WTC11 (cell line): ENCODE results near the gene ARID2. TPM values are rescaled to one million over a fixed set of nuclear protein-coding genes. Genes with fewer than 3 reads are reported as not detected.

Source experiments
- ATAC-seq: fragments of 200-7000 bp; cut with Tn5 transposase; 2 replicates; pipeline ENCODE4 v1.10.0; 2021; ENCODE audit warnings: mild to moderate bottlenecking, moderate library complexity
- CTCF ChIA-PET: fragments of 300-600 bp; sonication (Branson Sonifier 250); formaldehyde crosslinking; loops from one replicate; lab custom pipeline; 2021; ENCODE audit warnings: antibody characterized with exemption; lab: Charles Lee
- POLR2A ChIA-PET: fragments of 350-600 bp; sonication (Branson Sonifier 250); formaldehyde crosslinking; loops from one replicate; lab custom pipeline; 2021; ENCODE audit warnings: antibody characterized with exemption; lab: Charles Lee
- DNase-seq: peaks from one replicate; pipeline ENCODE4 v3.0.0; 2021; ENCODE audit warnings: low spot score
- H3K27ac Mint-ChIP-seq: 2 replicates; pipeline ENCODE4 v1.8.0; 2021; ENCODE audit warnings: mixed read lengths
- H3K27me3 Mint-ChIP-seq: 2 replicates; pipeline ENCODE4 v1.8.0; 2021; ENCODE audit warnings: low read depth, mild to moderate bottlenecking, moderate library complexity, mixed read lengths
- H3K36me3 Mint-ChIP-seq: 2 replicates; pipeline ENCODE4 v1.8.0; 2021; ENCODE audit warnings: mixed read lengths
- H3K4me1 Mint-ChIP-seq: 2 replicates; pipeline ENCODE4 v1.8.0; 2022; ENCODE audit warnings: mixed read lengths
- H3K4me3 Mint-ChIP-seq: 2 replicates; pipeline ENCODE4 v1.8.0; 2021; ENCODE audit warnings: mild to moderate bottlenecking, moderate library complexity, mixed read lengths
- H3K9me3 Mint-ChIP-seq: 2 replicates; pipeline ENCODE4 v1.8.0; 2021; ENCODE audit warnings: mixed read lengths
- CDX4 ChIP-seq: fragments of 250-450 bp; sonication (Bioruptor Pico); IDR thresholded peaks from 2 replicates; pipeline ENCODE4 v1.9.0; 2021; ENCODE audit warnings: moderate library complexity, mild to moderate bottlenecking, inconsistent platforms, borderline replicate concordance
- CTCF ChIP-seq: fragments of 200-600 bp; IDR thresholded peaks from 2 replicates; pipeline ENCODE4 v1.8.0; 2022; ENCODE audit warnings: antibody characterized with exemption
- E2F4 ChIP-seq: sonication (generic); formaldehyde crosslinking; IDR thresholded peaks from 2 replicates; pipeline ENCODE4 v1.8.1; 2022; ENCODE audit warnings: low read depth, mild to moderate bottlenecking, moderate library complexity, missing genetic modification reagents, borderline replicate concordance
- ETV6 ChIP-seq: sonication (generic); formaldehyde crosslinking; IDR thresholded peaks from 2 replicates; pipeline ENCODE4 v1.8.1; 2022; ENCODE audit warnings: mild to moderate bottlenecking, missing genetic modification reagents
- GTF2I ChIP-seq: fragments of 250-450 bp; sonication (Bioruptor Pico); conservative IDR thresholded peaks from 2 replicates; pipeline ENCODE4 v1.4.0; 2021; ENCODE audit warnings: mild to moderate bottlenecking
- KAT7 ChIP-seq: sonication (generic); formaldehyde crosslinking; IDR thresholded peaks from 2 replicates; pipeline ENCODE4 v1.8.1; 2023; ENCODE audit warnings: missing genetic modification reagents, mild to moderate bottlenecking, borderline replicate concordance
- NFYB ChIP-seq: sonication (generic); formaldehyde crosslinking; conservative IDR thresholded peaks from 2 replicates; pipeline ENCODE4 v1.8.0; 2022; ENCODE audit warnings: low read depth, missing genetic modification reagents
- NR2C2 ChIP-seq: sonication (generic); formaldehyde crosslinking; IDR thresholded peaks from 2 replicates; pipeline ENCODE4 v1.8.0; 2022; ENCODE audit warnings: mild to moderate bottlenecking, missing genetic modification reagents
- OVOL2 ChIP-seq: fragments of 250-450 bp; sonication (Bioruptor Pico); IDR thresholded peaks from 2 replicates; pipeline ENCODE4 v1.9.0; 2021; ENCODE audit warnings: mild to moderate bottlenecking, borderline replicate concordance
- PRRX2 ChIP-seq: fragments of 250-450 bp; sonication (Bioruptor Pico); IDR thresholded peaks from 2 replicates; pipeline ENCODE4 v1.8.0; 2021; ENCODE audit warnings: mild to moderate bottlenecking
- SMAD4 ChIP-seq: sonication (generic); formaldehyde crosslinking; IDR thresholded peaks from 2 replicates; pipeline ENCODE4 v1.8.0; 2022; ENCODE audit warnings: mild to moderate bottlenecking, missing genetic modification reagents
- SOX15 ChIP-seq: fragments of 250-450 bp; sonication (Bioruptor Pico); IDR thresholded peaks from 2 replicates; pipeline ENCODE4 v1.9.0; 2021; ENCODE audit warnings: mild to moderate bottlenecking
- ZNF232 ChIP-seq: sonication (generic); formaldehyde crosslinking; IDR thresholded peaks from 2 replicates; pipeline ENCODE4 v1.8.0; 2022; ENCODE audit warnings: mild to moderate bottlenecking, missing genetic modification reagents
- ZNF317 ChIP-seq: sonication (generic); formaldehyde crosslinking; IDR thresholded peaks from 2 replicates; pipeline ENCODE4 v1.8.1; 2023; ENCODE audit warnings: low read depth, mild to moderate bottlenecking, moderate library complexity, missing genetic modification reagents, borderline replicate concordance
- ZNF416 ChIP-seq: fragments of 250-450 bp; sonication (Bioruptor Pico); IDR thresholded peaks from 2 replicates; pipeline ENCODE4 v1.9.0; 2021; ENCODE audit warnings: mild to moderate bottlenecking, inconsistent platforms
- ZNF425 ChIP-seq: fragments of 250-450 bp; sonication (Bioruptor Pico); conservative IDR thresholded peaks from 2 replicates; pipeline ENCODE4 v1.9.0; 2021; ENCODE audit warnings: mild to moderate bottlenecking
- ZNF512 ChIP-seq: sonication (generic); formaldehyde crosslinking; IDR thresholded peaks from 2 replicates; pipeline ENCODE4 v1.8.1; 2022; ENCODE audit warnings: missing genetic modification reagents, borderline replicate concordance
- ZSCAN18 ChIP-seq: fragments of 250-450 bp; sonication (Bioruptor Pico); IDR thresholded peaks from 2 replicates; pipeline ENCODE4 v2.1.2; 2022; ENCODE audit warnings: mild to moderate bottlenecking, moderate library complexity
- total RNA-seq: library from RNA; stranded (reverse); gene quantifications from 3 replicates; pipeline ENCODE4 v1.2.3, GENCODE V29; 2021

Gene ARID2
- total RNA-seq, 1 experiment from 2014 or later = 33.9 TPM

GRCh38 chr12:45697371-45697770, 32.1 kb upstream of the ARID2 start (continued):
- TF ChIP-seq ZNF425 (CRISPR knock-in tag) = no peak
- no peak for TF ChIP-seq NFYB (CRISPR knock-in tag)
- no peak for TF ChIP-seq KAT7 (CRISPR knock-in tag)

GRCh38 chr12:45701296-45701695, 28.2 kb upstream of the ARID2 start:
- no peak for TF ChIP-seq ETV6 (CRISPR knock-in tag)
- peak; percentile 78 for TF ChIP-seq ZNF317 (CRISPR knock-in tag)
- TF ChIP-seq GTF2I (CRISPR knock-in tag) = no peak
- no peak for TF ChIP-seq NR2C2 (CRISPR knock-in tag)
- POLR2A ChIA-PET = no interaction called here
- Mint-ChIP-seq H3K4me1 (no peaks in the 10 kb centered on the region; the same call in 1 of the 2 replicates), H3K36me3 (peaks cover 3% of the 10 kb centered on the region), H3K9me3 (peaks cover 11% of the 10 kb centered on the region), H3K27ac (no peak overlapping the region), H3K4me3 (no peak overlapping the region), H3K27me3 (peaks cover 9% of the 10 kb centered on the region)
- ATAC-seq = no peak
- DNase-seq = no peak
- CTCF ChIA-PET = no interaction called here

GRCh38 chr12:45703942-45704341, 25.6 kb upstream of the ARID2 start:
- peaks cover 16% of the 10 kb centered on the region for H3K4me1 Mint-ChIP-seq
- ChIA-PET CTCF (no interaction called here), POLR2A (no interaction called here)
- no peak for DNase-seq
- no peak overlapping the region for H3K4me3 Mint-ChIP-seq
- H3K27me3 Mint-ChIP-seq = peaks cover 9% of the 10 kb centered on the region
- ATAC-seq = no peak
- H3K36me3 Mint-ChIP-seq = no peaks in the 10 kb centered on the region
- TF ChIP-seq OVOL2 (CRISPR knock-in tag) (no peak), ZSCAN18 (CRISPR knock-in tag) (no peak), ZNF416 (CRISPR knock-in tag) (no peak), GTF2I (CRISPR knock-in tag) (no peak), PRRX2 (CRISPR knock-in tag) (no peak), ZNF512 (CRISPR knock-in tag) (no peak), ZNF232 (CRISPR knock-in tag) (no peak), CTCF (no peak), SOX15 (CRISPR knock-in tag) (no peak)
- no peak overlapping the region for H3K27ac Mint-ChIP-seq
- H3K9me3 Mint-ChIP-seq = peaks cover 3% of the 10 kb centered on the region; the same call in 1 of the 2 replicates

- H3K9me3 Mint-ChIP-seq = peaks cover 3% of the 10 kb centered on the region; the same call in 1 of the 2 replicates
- ATAC-seq (no peak), DNase-seq (no peak)
- ChIA-PET POLR2A (no interaction called here), CTCF (no interaction called here)
- H3K27ac Mint-ChIP-seq = no peak overlapping the region
- no peak overlapping the region for H3K4me3 Mint-ChIP-seq
- peaks cover 9% of the 10 kb centered on the region for H3K27me3 Mint-ChIP-seq
- no peaks in the 10 kb centered on the region for H3K36me3 Mint-ChIP-seq
- peaks cover 16% of the 10 kb centered on the region for H3K4me1 Mint-ChIP-seq
- TF ChIP-seq CDX4 (CRISPR knock-in tag) (no peak), SMAD4 (CRISPR knock-in tag) (no peak), E2F4 (CRISPR knock-in tag) (no peak), ZNF317 (CRISPR knock-in tag) (no peak)
Measured at GRCh38 chr12:45704968-45705367, 24.5 kb upstream of the ARID2 start.
